HEK293T (cell line): Measurements from ENCODE around the gene ADGRL3.
A peak's percentile ranks its signal among the peaks of the same experiment; 100 is the strongest.

Experiments used
- CTCF ChIA-PET: fragments of 350-600 bp; formaldehyde crosslinking; extraction: SDS; loops from one replicate; lab custom pipeline; 2021; ENCODE audit warnings: antibody characterized with exemption, inconsistent platforms; lab: Yijun Ruan, JAX
- POLR2A ChIA-PET: fragments of 350-600 bp; formaldehyde crosslinking; extraction: SDS; loops from one replicate; lab custom pipeline; 2020; ENCODE audit warnings: antibody characterized with exemption, inconsistent platforms; lab: Yijun Ruan, JAX
- DNase-seq: peaks from one replicate; pipeline ENCODE4 v3.0.0; 2012; ENCODE audit warnings: mixed read lengths; ENCODE audit errors: extremely low spot score
- ARNT ChIP-seq: fragments of 450-650 bp; IDR thresholded peaks from 2 replicates; pipeline ENCODE4 v1.6.1; 2017; ENCODE audit warnings: mild to moderate bottlenecking
- BHLHE40 ChIP-seq: fragments of 450-650 bp; IDR thresholded peaks from 2 replicates; pipeline ENCODE4 v1.6.1; 2016; ENCODE audit warnings: mild to moderate bottlenecking, moderate library complexity, borderline replicate concordance
- CTBP1 ChIP-seq: fragments of 450-650 bp; IDR thresholded peaks from 2 replicates; pipeline ENCODE4 v1.6.1; 2016; ENCODE audit warnings: borderline replicate concordance
- ELF4 ChIP-seq: fragments of 450-650 bp; IDR thresholded peaks from 2 replicates; pipeline ENCODE4 v1.6.1; 2017; ENCODE audit warnings: antibody characterized with exemption
- FOXA1 ChIP-seq: fragments of 450-650 bp; IDR thresholded peaks from 2 replicates; pipeline ENCODE4 v1.6.1; 2016; ENCODE audit warnings: mild to moderate bottlenecking
- FOXK2 ChIP-seq: fragments of 450-650 bp; IDR thresholded peaks from 2 replicates; pipeline ENCODE4 v1.6.1; 2016; ENCODE audit warnings: mild to moderate bottlenecking
- FOXM1 ChIP-seq: fragments of 450-650 bp; IDR thresholded peaks from 2 replicates; pipeline ENCODE4 v1.6.1; 2017; ENCODE audit warnings: mild to moderate bottlenecking, borderline replicate concordance
- HDGF ChIP-seq: fragments of 450-650 bp; IDR thresholded peaks from 2 replicates; pipeline ENCODE4 v1.6.1; 2017; ENCODE audit warnings: antibody characterized with exemption, borderline replicate concordance
- L3MBTL2 ChIP-seq: fragments of 450-650 bp; conservative IDR thresholded peaks from 2 replicates; pipeline ENCODE4 v1.6.1; 2016; ENCODE audit warnings: mild to moderate bottlenecking
- LEF1 ChIP-seq: fragments of 450-650 bp; IDR thresholded peaks from 2 replicates; pipeline ENCODE4 v1.6.1; 2017; ENCODE audit warnings: mild to moderate bottlenecking, borderline replicate concordance
- NFRKB ChIP-seq: fragments of 450-650 bp; IDR thresholded peaks from 2 replicates; pipeline ENCODE4 v1.6.1; 2016; ENCODE audit warnings: mild to moderate bottlenecking, moderate library complexity
- SP1 ChIP-seq: fragments of 450-650 bp; IDR thresholded peaks from 2 replicates; pipeline ENCODE4 v1.6.1; 2017
- SUZ12 ChIP-seq: fragments of 450-650 bp; IDR thresholded peaks from 2 replicates; pipeline ENCODE4 v1.6.1; 2016; ENCODE audit warnings: mild to moderate bottlenecking
- TARDBP ChIP-seq: fragments of 450-650 bp; IDR thresholded peaks from 2 replicates; pipeline ENCODE4 v1.6.1; 2016
- ZNF384 ChIP-seq: fragments of 450-650 bp; IDR thresholded peaks from 2 replicates; pipeline ENCODE4 v1.6.1; 2016
- TF ChIP-seq, protein P1 (sequence below): fragments of 450-650 bp; IDR thresholded peaks from 2 replicates; pipeline ENCODE4 v1.6.1; 2016

The ADGRL3 gene

DNA sequence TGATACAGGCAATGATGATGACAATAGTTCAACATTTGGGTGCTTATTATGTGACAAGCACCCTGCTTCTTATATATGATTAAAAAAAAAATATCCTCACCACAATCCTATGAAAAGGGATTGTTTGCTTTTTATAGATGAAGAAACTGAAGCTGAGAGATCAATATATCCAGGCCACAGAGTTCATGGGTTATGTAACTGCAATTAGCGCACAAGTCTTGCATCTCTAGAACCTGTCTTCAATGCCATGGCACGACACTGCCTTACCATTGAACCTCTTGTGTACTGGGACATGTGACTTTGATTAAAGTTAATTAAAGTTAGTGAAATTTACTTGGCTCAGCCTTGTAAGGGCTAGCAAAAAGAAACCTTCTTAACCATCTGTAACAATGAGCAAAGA is 599.7 kb downstream of the ADGRL3 start:
- POLR2A ChIA-PET, result no interaction called here
- CTCF ChIA-PET, result no interaction called here
- TF ChIP-seq HDGF (no peak), LEF1 (no peak), BHLHE40 (no peak)
- no peak for DNase-seq

DNA sequence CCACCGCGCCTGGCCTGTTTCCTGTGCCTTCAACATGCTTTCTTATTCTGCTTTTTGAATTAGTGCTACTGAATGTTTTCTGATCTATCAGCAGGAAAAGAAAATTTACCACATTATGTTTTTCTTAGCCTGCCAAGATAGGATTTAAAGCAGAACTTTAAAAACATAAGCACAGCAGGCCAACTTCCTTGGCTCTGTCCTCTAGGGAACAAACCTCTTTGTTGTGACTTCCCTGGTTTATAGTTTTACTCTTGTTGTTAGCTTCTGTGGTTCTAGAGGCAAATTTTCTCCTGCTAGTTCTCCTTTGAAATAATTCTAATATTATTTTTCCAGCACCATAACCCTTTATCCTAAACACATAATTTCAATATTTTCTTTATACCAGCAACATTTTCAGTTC is 605.1 kb downstream of the ADGRL3 start:
- TF ChIP-seq NFRKB, result no peak
- DNase-seq, result no peak
- CTCF ChIA-PET, result no interaction called here
- POLR2A ChIA-PET, result no interaction called here

DNA sequence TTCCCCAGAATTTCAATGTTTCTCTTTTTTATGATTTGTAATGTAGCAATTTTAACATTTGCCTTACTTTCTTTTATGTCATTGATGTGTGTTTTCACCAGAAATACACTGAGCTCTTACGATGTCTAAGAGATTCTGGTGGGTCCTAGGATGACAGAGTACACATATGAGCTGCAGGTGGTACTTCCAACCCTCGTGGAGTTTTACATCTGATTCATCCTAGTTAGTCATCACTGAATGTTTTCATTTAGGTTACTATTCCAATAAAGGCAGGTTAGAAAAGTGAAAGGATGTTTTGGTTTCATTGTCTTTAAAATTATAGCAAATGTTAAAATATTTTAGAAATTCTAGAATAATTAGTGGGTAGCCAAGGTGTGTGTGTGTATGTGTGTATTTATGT is 605.9 kb downstream of the ADGRL3 start:
- ChIA-PET POLR2A (no interaction called here), CTCF (no interaction called here)
- TF ChIP-seq BHLHE40, result no peak
- TF ChIP-seq ELF4, result no peak
- no peak for TF ChIP-seq FOXM1
- no peak for TF ChIP-seq ZNF384
- TF ChIP-seq FOXK2, result no peak
- no peak for TF ChIP-seq NFRKB
- no peak for TF ChIP-seq FOXA1
- TF ChIP-seq L3MBTL2, result no peak
- TF ChIP-seq, protein P1, sequence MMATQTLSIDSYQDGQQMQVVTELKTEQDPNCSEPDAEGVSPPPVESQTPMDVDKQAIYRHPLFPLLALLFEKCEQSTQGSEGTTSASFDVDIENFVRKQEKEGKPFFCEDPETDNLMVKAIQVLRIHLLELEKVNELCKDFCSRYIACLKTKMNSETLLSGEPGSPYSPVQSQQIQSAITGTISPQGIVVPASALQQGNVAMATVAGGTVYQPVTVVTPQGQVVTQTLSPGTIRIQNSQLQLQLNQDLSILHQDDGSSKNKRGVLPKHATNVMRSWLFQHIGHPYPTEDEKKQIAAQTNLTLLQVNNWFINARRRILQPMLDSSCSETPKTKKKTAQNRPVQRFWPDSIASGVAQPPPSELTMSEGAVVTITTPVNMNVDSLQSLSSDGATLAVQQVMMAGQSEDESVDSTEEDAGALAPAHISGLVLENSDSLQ, result no peak
- no peak for TF ChIP-seq SUZ12
- TF ChIP-seq ARNT, result no peak
- DNase-seq, result no peak

DNA sequence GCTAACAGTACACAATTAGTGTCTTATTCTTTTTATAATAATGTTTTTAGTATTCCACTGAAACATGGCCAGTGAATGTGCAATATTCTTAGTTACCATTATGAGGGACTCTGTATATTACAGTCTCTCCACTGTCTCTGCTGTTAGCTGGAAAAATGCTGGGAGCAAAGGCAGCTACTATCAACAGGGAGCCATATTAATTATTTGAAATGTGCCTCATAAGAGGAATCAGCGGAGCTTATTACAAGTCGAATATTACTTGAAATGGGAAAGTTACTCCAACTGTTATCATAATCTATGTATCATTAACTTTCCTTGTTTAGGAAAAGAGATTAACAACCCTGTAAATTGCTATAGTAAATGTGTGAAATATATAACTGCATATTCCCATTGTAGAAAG is 612.0 kb downstream of the ADGRL3 start:
- DNase-seq, result no peak
- ChIA-PET POLR2A (no interaction called here), CTCF (no interaction called here)
- TF ChIP-seq NFRKB (no peak), L3MBTL2 (no peak), TARDBP (no peak), CTBP1 (no peak), SUZ12 (no peak), BHLHE40 (no peak), ARNT (no peak), LEF1 (no peak), ZNF384 (no peak), FOXK2 (no peak), FOXA1 (no peak), SP1 (no peak), HDGF (no peak), FOXM1 (no peak)
- TF ChIP-seq, protein P1, result no peak

DNA sequence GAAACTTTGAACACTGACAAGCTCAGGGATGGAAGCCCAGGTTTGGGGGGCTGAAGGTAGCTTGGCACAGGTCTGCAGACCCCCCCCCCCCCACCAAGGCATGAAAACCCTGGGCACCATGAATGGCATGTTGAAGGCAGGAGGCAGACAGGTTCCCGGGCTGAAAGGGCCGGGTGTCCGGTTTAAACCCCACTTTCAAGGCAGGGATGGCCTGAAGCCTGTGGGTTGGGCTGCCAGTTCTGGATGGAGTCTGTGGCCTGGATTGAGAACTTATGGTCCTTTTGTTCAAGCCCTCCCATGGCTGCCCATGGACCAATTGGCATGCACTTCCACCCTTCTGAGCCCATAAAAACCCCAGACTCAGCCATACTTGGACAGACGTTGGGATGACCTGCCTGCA is 616.9 kb downstream of the ADGRL3 start:
- ChIA-PET POLR2A (no interaction called here), CTCF (interaction anchor here (0.6 kb wide), 1 partner anchor 316 kb away, joined by 3 read pairs; no protein-coding TSS in a partner anchor)

DNA sequence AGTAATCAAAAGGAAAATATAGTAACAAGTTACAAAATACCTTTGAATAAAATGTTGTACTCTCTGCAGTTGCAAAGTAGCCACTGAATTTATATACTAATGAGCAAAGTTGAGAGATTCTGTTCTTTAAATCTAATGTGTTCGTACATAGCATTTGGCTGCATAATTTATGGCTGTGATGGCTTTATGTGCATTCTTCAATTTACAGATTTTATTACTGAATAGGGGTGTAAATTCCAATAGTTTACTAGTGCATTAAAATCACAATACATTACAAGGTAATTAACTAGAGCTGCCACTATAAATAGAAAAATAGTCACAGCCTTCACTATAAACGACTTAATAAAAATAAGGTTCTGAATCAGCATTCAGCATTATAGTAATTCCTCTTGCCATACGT is 620.0 kb downstream of the ADGRL3 start:
- no peak for TF ChIP-seq SUZ12
- TF ChIP-seq, protein P1, result peak; percentile 76
- DNase-seq, result no peak
- CTCF ChIA-PET, result interaction anchor here (0.6 kb wide), 1 partner anchor 380 kb away, joined by 6 read pairs; no protein-coding TSS in a partner anchor
- POLR2A ChIA-PET, result no interaction called here

More for the DNA sequence above, 616.9 kb downstream of the ADGRL3 start:
- TF ChIP-seq SP1 (no peak), CTBP1 (no peak), SUZ12 (no peak), L3MBTL2 (no peak), FOXA1 (no peak), LEF1 (no peak), ZNF384 (no peak), FOXM1 (no peak), ELF4 (no peak), BHLHE40 (no peak), NFRKB (no peak), ARNT (no peak), TARDBP (no peak)
- TF ChIP-seq, protein P1, result no peak
- no peak for DNase-seq

DNA sequence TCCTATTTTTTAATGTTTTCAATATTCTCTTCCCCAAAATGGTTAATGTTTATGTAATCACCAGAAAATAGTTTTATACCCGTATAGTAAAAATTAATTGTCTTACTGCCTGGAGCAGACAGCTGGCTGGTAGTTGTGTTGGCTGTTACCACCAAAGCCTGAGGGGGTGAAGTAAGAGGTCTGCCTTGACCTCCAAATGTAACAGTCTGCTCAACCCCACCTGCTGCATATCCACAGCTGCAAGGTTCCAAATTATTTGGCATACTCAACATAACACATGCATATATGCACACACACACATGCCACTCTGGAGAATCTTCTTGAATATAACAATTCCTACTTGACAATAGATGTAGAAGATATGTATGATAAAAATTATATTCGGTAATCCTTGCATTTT is 624.3 kb downstream of the ADGRL3 start:
- ChIA-PET POLR2A (no interaction called here), CTCF (no interaction called here)
- no peak for DNase-seq
- TF ChIP-seq SUZ12 (no peak), ARNT (no peak), CTBP1 (no peak), FOXM1 (no peak)
- TF ChIP-seq, protein P1, result no peak
